HG02973 (cell line): ENCODE measurements around the gene ZDHHC8.

ENCODE experiments used
- ATAC-seq: cut with Tn5 transposase; IDR thresholded peaks from one replicate; pipeline ENCODE4 v1.9.1; 2021; ENCODE audit warnings: moderate library complexity; ENCODE audit not compliant: unreplicated experiment

ZDHHC8 gene

GRCh38 chr22:20192293-20192971 lies 60.8 kb downstream of the ZDHHC8 start:
- no peak for ATAC-seq

DNA sequence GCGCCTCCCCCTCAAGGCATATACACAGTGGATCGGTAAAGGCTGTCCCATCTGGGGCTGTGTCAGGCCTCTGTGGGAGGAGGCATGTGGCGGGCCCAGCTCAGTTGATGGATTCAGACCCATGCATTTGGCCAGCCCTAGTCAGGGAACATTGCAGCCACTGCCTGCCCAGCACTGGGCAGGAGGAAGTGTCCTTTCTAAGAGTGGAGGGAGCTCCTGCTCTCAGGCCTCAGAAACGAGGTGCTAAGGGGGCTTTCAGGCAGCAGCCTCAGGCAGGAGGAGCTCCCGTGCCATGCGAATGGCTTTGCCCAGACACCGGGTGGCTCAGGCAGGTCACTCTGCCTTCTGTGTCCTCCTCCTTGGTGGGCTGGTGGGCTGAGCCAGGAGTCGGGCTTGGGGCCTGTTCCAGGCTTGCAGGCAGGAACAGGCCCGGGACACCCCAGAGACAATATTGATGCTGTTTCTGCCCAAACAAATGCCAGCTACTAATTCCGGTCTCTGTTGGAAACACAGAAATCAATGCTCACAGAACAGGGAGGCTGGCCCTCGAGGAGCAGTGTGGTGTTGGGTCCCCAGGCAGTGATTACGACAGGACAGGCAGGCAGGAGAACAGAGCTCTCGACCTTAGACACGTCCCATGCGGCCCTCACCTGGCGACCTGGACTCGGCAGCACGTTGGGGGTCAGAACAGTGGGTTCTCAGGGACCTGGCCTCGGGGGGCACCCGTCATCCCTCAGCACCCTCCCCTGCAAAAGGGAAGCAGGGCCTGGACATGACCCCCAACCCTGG lies 61.6 kb downstream of the ZDHHC8 start:
- no peak for ATAC-seq

DNA sequence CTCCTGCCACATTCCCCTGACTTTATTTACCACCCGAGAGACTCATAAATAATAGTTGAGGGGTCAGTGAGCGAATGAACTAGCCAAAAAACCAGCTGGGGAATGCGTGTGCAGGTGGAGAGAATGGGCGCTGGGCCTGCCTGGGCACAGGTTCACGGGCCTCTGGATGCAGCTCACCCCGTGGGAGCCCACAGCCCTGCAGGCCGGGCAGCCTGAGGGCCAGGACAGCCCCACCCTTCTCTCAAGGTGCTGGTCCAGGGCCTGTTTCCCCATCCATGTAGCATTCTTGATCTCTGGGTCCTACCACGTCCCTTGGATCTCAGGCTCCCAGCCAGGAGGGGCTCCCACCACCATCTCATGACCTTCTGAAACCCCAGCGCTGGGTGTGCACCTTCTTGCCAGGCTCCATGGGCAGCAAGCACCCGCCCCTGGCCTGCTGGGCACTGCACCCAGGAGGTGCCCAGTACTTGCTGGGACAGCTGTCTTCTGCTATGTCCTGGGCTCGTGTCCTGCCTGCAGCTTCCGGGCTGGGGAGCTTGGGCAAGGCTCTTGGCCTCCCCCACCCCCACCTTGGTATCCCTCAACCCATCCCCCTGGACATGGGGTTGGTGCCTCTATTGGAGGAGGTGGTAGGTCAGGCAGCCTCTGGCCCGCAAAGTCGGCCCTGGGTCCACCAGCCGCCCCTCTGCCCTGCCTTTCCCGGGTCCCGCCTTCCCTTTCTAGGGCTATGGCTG lies 62.3 kb downstream of the ZDHHC8 start:
- ATAC-seq = no peak

DNA sequence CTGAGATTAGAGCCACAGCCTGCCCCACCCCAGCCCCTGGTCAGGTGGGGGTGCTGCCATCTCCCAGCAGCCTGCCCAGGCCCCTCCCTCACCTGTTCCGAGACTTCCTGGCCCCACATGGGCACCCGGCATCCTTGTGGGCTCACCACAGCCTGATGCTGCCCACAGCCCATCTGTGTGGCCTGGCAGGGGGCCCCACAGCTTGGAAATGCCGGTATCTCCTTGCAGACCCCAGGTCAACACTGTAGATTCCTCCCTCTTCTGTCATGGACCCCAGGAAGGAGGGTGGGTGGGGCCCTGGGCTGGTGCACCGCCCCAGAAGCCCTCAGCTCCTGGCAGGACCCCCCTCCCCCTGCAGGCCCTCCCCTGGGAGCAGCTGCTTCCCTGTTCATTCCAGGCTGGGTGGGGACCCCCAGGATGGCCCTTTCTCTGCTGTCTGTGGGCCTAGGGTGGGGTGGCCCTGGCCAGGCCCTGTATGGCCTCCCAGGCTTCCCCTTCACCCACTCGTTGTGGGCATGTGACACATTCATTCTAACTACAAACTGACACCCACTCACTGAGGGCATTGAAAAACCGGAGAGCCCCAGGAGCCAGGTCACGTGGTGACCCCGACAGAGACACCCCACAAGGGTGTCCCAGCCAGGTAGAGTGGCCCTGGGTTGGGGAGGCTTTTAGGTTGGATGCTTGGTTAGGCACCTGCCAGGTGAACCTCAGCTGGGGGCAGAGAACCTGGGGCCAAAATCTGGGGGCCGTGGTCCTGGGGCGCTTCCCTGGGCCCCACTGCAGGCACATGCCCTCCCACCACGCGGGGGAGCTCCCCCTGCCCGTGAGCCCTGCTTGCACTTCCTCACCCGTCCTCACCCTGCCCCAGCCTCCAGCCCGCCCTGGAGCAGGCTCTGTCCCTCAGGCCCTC lies 63.3 kb downstream of the ZDHHC8 start:
- ATAC-seq = no peak

- no peak for ATAC-seq
Observed at GRCh38 chr22:20196094-20196842, 64.7 kb downstream of the ZDHHC8 start.
